Stimulated activated effector memory CD8-positive, alpha-beta T cell treated with anti-CD3 and anti-CD28 coated beads, Interleukin-12 subunit alpha, Interleukin-12 subunit beta, amount 100 ng/mL, for 72 hours (primary cell): ENCODE results near the gene CREB5.
"Not testable (repeated sequence)": the region's sequence is repeated elsewhere in the genome, so short reads cannot be mapped to it uniquely, and the experiment has no call there.

Source experiments
- ATAC-seq: fragments of 150-1000 bp; cut with Tn5 transposase; 2 replicates; pipeline ENCODE4 v1.10.0; 2021
- DNase-seq, 2 donors: peaks; one replicate each; pipeline ENCODE4 v3.0.0; 2021 to 2022; ENCODE audit warnings: low spot score in 2 of 2
- H3K27ac Mint-ChIP-seq: one replicate; pipeline ENCODE4 v1.8.0; 2022; ENCODE audit warnings: mild to moderate bottlenecking, mixed read lengths
- H3K36me3 Mint-ChIP-seq: one replicate; pipeline ENCODE4 v1.8.0; 2022; ENCODE audit warnings: mild to moderate bottlenecking, mixed read lengths
- H3K4me1 Mint-ChIP-seq: one replicate; pipeline ENCODE4 v1.8.0; 2022; ENCODE audit warnings: mixed read lengths
- H3K4me3 Mint-ChIP-seq: one replicate; pipeline ENCODE4 v1.8.0; 2022; ENCODE audit warnings: mild to moderate bottlenecking, mixed read lengths
- H3K9me3 Mint-ChIP-seq: one replicate; pipeline ENCODE4 v1.8.0; 2022; ENCODE audit warnings: mixed read lengths

CREB5 gene

DNA sequence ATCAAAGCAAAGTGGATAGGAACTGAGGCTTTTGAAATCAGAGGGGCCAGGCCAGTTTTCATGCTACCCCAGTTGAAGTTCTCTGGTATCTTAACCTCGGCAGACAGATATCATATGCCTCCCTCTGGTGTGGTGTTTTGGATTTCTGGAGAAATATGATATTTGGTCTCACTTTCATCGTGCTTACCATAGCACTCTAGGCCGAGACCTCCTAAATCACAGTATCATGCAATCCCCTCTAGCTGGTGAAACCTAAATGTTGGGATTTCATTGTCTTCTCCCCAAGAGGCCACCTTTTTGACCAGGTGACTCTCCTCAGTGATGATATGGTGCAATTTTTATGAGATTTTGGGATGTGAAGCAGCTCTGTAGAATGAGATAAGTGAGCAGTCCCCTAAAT, 183.5 kb downstream of the CREB5 start:
- ATAC-seq (no peak), DNase-seq (no peak)
- Mint-ChIP-seq H3K4me3 (no peak overlapping the region), H3K4me1 (no peaks in the 10 kb centered on the region), H3K9me3 (no peaks in the 10 kb centered on the region), H3K27ac (no peak overlapping the region), H3K36me3 (no peaks in the 10 kb centered on the region)

GRCh38 chr7:28596245-28596935, 184.1 kb downstream of the CREB5 start:
- Mint-ChIP-seq H3K4me1 (no peaks in the 10 kb centered on the region), H3K27ac (no peak overlapping the region)
- no peak for DNase-seq

GRCh38 chr7:28597284-28597683, 185.0 kb downstream of the CREB5 start:
- DNase-seq = no peak
- Mint-ChIP-seq H3K36me3 (no peaks in the 10 kb centered on the region), H3K4me3 (no peak overlapping the region), H3K4me1 (no peaks in the 10 kb centered on the region), H3K9me3 (no peaks in the 10 kb centered on the region), H3K27ac (no peak overlapping the region)
- no peak for ATAC-seq

More at GRCh38 chr7:28596245-28596935, 184.1 kb downstream of the CREB5 start:
- Mint-ChIP-seq H3K4me3 (no peak overlapping the region), H3K36me3 (no peaks in the 10 kb centered on the region), H3K9me3 (no peaks in the 10 kb centered on the region)
- ATAC-seq = no peak

DNA sequence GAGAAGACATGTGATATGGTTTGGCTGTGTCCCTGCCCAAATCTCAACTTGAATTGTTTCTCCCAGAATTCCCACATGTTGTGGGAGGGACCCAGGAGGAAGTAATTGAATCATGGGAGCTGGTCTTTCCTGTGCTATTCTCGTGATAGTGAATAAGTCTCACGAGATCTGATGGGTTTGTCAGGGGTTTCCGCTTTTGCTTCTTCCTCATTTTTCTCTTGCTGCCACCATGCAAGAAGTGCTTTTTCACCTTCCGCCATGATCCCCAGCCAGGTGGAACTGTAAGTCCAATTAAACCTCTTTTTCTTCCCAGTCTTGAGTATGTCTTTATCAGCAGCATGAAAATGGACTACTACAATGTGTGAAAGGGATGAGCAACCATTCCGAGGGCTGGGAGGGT, 185.7 kb downstream of the CREB5 start:
- not testable (repeated sequence) for H3K9me3 Mint-ChIP-seq, H3K36me3 Mint-ChIP-seq, H3K27ac Mint-ChIP-seq, DNase-seq, ATAC-seq, H3K4me1 Mint-ChIP-seq, H3K4me3 Mint-ChIP-seq

DNA sequence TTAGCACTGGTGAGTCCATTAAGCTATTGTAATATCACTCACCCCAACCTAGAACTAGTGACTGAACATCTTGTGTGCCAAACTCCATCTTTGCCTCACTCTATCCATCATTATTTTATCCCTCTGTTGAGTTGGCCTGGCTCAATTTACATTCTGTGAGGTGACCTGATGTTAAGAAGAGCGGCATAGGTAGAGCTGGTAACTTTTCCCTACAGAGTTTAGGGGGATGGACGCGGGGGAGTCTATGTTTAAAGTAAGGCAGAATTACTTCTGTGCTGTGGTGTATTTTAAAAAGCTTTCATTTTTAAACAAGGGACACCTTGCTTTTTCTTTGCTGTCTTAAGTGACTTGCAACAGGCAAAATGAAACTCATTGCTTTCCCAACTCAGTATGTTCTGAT, 186.3 kb downstream of the CREB5 start:
- ATAC-seq (no peak), DNase-seq (no peak)
- Mint-ChIP-seq H3K9me3 (no peaks in the 10 kb centered on the region), H3K4me1 (no peaks in the 10 kb centered on the region), H3K27ac (no peak overlapping the region), H3K4me3 (no peak overlapping the region), H3K36me3 (no peaks in the 10 kb centered on the region)

DNA sequence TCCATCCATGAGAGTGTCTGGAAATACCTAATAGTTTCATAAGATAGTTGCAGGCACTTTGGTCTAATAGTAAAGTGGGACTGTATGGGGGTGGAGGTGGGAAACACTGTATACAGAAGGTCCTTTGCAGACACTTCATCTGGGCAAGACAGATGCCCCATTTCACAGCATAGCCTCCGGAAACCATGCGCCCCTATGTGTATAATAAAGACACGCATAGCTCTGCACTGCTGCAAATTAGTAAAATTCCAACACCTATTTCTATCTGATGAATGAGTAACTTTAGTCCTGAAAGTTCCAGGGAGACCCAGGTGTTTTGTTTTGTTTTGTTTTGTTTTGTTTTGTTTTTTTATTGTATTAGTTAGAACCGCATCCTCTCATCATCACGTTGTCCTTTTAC, 187.1 kb downstream of the CREB5 start:
- DNase-seq (no peak), ATAC-seq (no peak)
- Mint-ChIP-seq H3K4me3 (no peak overlapping the region), H3K27ac (no peak overlapping the region), H3K36me3 (no peaks in the 10 kb centered on the region), H3K4me1 (no peaks in the 10 kb centered on the region), H3K9me3 (no peaks in the 10 kb centered on the region)

DNA sequence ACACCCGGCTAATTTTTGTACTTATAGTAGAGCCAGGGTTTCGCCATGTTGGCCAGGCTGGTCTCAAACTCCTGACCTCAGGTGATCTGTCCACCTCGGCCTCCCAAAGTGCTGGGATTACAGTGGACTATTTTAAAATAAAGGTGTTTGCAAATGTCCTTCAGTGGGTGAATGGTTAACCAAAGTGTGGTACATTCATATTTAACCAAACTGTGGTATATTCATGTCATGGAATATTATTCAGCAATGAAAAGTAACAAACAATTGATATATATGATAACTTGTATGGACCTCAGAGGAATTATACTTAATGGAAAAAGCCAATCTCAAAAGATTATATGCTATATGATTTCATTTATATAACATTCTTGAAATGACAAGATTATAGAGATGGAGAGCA, 190.0 kb downstream of the CREB5 start:
- ATAC-seq = no peak
- Mint-ChIP-seq H3K27ac (no peak overlapping the region), H3K9me3 (peaks cover 2% of the 10 kb centered on the region), H3K4me3 (no peak overlapping the region), H3K4me1 (no peaks in the 10 kb centered on the region), H3K36me3 (no peaks in the 10 kb centered on the region)
- DNase-seq = no peak

GRCh38 chr7:28605427-28606085, 193.2 kb downstream of the CREB5 start:
- ATAC-seq = no peak
- no peaks in the 10 kb centered on the region for H3K36me3 Mint-ChIP-seq
- H3K4me1 Mint-ChIP-seq = no peaks in the 10 kb centered on the region
- H3K4me3 Mint-ChIP-seq = no peak overlapping the region
- H3K27ac Mint-ChIP-seq = no peak overlapping the region
- peaks cover 5% of the 10 kb centered on the region for H3K9me3 Mint-ChIP-seq
- no peak for DNase-seq

- ATAC-seq (no peak), DNase-seq (no peak)
- Mint-ChIP-seq H3K36me3 (no peaks in the 10 kb centered on the region), H3K9me3 (peaks cover 5% of the 10 kb centered on the region), H3K27ac (no peak overlapping the region), H3K4me1 (no peaks in the 10 kb centered on the region), H3K4me3 (no peak overlapping the region)
Measured at GRCh38 chr7:28606421-28606820, 194.1 kb downstream of the CREB5 start.

DNA sequence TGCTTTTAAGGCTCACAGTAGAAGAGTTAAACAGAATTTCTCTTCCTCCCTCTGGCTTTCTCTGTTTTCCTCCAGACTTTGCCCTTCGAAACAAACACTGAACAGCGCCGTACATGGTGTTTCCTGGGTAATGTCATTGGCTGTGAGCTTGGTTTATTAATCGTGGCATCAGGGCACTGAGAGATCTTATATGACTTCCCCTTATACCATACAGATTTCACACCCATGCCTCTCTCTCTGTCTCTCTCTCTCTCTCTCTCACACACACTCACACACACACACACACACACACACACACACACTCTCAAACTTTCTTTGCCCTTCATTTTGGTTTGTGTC, 195.5 kb downstream of the CREB5 start:
- no peak for ATAC-seq

GRCh38 chr7:28608237-28608656, 195.9 kb downstream of the CREB5 start:
- no peak for DNase-seq
- no peak for ATAC-seq
- Mint-ChIP-seq H3K4me3 (no peak overlapping the region), H3K9me3 (peaks cover 5% of the 10 kb centered on the region), H3K4me1 (no peaks in the 10 kb centered on the region), H3K36me3 (no peaks in the 10 kb centered on the region), H3K27ac (no peak overlapping the region)

More for the DNA sequence above, 195.5 kb downstream of the CREB5 start:
- Mint-ChIP-seq H3K27ac (no peak overlapping the region), H3K9me3 (peaks cover 5% of the 10 kb centered on the region), H3K4me3 (no peak overlapping the region), H3K4me1 (no peaks in the 10 kb centered on the region), H3K36me3 (no peaks in the 10 kb centered on the region)
- DNase-seq = no peak

- H3K9me3 Mint-ChIP-seq = peaks cover 5% of the 10 kb centered on the region
- ATAC-seq (no peak), DNase-seq (no peak)
- H3K27ac Mint-ChIP-seq = no peak overlapping the region
- no peaks in the 10 kb centered on the region for H3K36me3 Mint-ChIP-seq
- no peaks in the 10 kb centered on the region for H3K4me1 Mint-ChIP-seq
- no peak overlapping the region for H3K4me3 Mint-ChIP-seq
Measured at GRCh38 chr7:28608731-28609130, 196.4 kb downstream of the CREB5 start.

DNA sequence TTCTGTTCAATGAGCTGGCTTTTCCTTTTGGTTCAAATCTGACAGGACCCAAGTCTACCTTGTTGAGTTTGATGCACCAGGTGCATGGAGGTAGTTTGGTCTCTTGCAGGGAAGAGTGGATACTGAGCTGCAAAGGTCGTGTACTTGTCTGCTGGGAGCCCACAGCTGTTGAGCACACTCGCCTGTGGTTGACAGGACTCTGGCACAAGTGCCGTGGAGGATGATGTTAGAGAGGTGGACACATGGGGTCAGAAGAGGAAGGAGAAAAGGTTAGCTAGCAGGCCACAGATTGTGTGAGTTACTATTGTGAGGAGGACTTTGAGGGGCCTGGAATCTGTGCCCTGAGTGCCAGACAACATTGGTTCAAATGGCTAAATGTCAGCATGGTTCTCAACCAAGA, 197.3 kb downstream of the CREB5 start:
- H3K9me3 Mint-ChIP-seq = peaks cover 5% of the 10 kb centered on the region
- no peaks in the 10 kb centered on the region for H3K36me3 Mint-ChIP-seq
- no peaks in the 10 kb centered on the region for H3K4me1 Mint-ChIP-seq
- no peak overlapping the region for H3K27ac Mint-ChIP-seq
- no peak for ATAC-seq
- DNase-seq = no peak
- no peak overlapping the region for H3K4me3 Mint-ChIP-seq

DNA sequence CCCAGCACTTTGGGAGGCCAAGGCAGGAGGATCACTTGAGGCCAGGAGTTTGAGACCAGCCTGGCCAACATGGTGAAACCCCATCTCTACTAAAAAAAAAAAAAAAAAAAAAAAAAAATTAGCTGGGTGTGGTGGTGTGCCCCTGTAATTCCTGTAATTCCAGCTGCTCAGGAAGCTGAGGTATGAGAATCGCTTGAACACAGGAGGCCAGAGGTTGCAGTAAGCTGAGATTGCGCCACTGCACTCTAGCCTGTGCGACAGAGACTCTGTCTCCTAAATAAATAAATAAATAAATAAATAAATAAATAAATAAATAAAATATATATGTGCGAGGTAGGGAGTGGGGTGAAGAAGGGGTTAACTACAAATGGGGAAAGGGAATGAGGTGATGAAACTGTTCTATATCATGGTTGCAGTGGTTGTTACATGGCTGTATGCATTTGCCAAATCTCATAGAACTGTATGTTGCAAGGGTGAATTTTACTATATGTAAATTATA, 199.1 kb downstream of the CREB5 start:
- H3K4me3 Mint-ChIP-seq, H3K27ac Mint-ChIP-seq, H3K36me3 Mint-ChIP-seq, ATAC-seq, H3K4me1 Mint-ChIP-seq, DNase-seq, H3K9me3 Mint-ChIP-seq: not testable (repeated sequence)

DNA sequence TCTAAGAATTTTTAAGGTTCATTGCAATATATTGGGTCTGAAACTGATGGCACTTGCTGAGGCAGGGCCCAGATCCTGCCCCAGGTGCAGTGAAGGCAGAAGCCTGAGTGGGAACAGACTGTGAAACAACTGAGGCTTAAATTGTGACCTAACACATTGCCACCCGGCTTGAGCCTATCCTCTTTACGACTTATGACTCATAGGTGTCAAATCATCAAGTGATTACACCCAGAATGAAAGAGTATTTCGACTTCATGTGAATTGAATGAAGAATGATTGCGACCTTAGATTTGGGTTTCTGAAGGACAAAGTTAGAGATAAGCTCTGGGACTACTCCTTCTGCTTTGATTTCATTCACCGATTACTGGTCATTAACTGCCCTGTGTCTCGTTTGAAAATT, 200.9 kb downstream of the CREB5 start:
- no peak overlapping the region for H3K4me3 Mint-ChIP-seq
- ATAC-seq (no peak), DNase-seq (no peak)
- H3K27ac Mint-ChIP-seq = no peak overlapping the region
- H3K4me1 Mint-ChIP-seq = no peaks in the 10 kb centered on the region
- peaks cover 2% of the 10 kb centered on the region for H3K9me3 Mint-ChIP-seq
- no peaks in the 10 kb centered on the region for H3K36me3 Mint-ChIP-seq

DNA sequence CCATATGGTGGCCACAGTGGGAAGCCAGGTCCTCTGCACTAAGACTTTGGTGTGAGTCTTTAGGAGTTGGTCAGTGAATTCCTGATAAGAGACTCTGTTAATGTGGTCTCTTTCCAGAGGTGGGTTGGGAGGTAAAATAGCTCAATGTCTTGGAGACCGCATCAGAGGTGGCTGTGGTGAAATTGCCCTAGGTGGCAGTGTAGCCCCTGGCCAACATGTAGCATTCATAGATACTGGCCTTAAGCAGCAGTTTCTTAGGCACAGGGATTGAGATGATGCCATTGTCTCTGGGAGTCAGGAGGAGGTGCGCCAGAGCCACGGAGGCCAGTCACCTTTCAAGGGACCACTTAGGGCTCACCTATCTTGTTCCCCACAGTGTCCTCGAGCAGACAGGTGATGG, 202.8 kb downstream of the CREB5 start:
- Mint-ChIP-seq H3K4me1 (no peaks in the 10 kb centered on the region), H3K27ac (no peak overlapping the region), H3K36me3 (no peaks in the 10 kb centered on the region), H3K4me3 (no peak overlapping the region), H3K9me3 (no peaks in the 10 kb centered on the region)
- ATAC-seq = no peak
- no peak for DNase-seq
